Islet precursor cell (in vitro differentiated cells): Measurements from ENCODE around the gene RNF8.

ENCODE experiments used
- DNase-seq: peaks from one replicate; pipeline ENCODE4 v3.0.0-alpha.2; 2018

RNF8 gene

DNA sequence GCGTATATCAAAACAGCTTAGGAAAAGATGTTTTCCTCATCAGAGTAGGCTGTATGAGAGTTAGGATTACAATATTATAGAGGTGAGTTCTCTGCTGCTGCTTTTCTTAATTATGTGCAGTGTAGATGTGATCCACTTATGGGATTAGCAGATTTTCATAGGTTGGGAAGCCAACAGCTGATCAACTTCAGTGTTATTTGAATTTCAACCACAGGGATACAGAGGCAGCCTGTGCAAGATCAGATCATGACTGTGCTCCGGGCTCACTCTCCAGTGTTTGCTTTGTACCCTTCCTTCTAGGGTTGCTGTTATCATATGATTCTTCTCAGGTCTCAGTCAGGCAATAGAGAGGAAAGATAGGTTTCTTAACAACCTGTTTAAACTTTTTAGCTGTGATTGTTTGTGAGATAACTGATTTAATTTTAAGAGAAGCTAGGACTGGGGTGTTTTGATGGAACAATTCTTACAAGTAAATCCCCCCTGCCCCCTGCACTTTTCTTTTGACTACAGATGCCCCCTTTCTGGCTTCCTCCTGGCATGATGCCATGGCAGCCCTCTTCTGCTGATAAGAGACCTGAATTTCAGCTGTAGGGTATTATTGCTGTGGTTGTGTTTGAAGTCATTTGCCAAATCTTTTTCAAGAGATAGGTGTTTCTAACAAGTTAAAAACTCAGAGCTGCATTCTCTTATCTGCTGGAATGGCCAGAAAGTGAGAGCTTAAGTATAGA, 8.5 kb downstream of the RNF8 start:
- no peak for DNase-seq

GRCh38 chr6:37365791-37366190, 12.0 kb downstream of the RNF8 start:
- DNase-seq: no peak

- DNase-seq: no peak
These were observed 13.1 kb downstream of the RNF8 start for GRCh38 chr6:37366910-37367309.

- no peak for DNase-seq
These were observed 15.2 kb downstream of the RNF8 start for GRCh38 chr6:37368961-37369320.

- DNase-seq: no peak
These were observed 15.8 kb downstream of the RNF8 start for GRCh38 chr6:37369321-37370201.

DNA sequence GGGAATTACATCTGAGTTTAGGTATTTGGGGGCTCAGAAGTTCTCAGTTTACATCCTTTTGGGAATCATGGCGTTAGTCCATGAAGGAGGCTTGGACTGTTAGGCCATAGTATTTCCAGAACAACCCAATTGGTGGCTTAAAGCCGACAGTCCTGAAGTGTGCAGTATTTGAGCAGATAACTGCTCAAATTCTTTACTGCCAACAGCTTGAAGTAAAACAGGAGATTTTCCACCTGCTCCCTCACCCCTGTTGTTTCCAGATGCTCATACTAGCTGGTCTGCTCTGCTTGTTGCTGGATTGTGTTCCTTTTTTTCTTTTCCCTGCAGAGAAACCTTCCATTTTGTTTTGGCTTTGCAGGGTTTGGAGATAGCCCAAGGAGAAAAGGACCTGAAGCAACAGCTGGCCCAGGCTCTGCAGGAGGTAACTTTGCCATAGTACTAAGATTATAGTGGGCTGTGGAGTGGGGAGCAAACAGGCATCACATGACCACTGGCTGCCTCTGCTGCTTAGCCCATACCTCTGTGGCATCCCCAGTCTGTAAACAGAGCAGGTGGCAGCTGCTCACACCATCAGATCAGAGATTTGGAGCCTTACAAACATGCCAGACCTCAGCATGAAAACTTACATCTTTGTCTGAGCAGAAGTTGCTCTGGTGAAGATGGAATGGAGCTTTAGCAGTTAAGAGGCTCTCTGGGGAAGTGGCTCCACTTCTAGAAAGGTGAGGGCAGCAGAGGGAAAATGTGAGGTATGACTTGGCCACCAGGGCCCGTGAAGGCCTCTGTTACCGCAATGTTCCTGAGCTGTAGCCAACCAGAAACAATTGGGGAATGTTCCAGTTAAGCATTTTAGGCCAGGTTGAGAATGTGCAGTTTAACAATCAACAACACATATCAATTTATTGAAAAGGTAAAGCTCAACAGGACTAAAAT, 17.6 kb downstream of the RNF8 start:
- no peak for DNase-seq

DNA sequence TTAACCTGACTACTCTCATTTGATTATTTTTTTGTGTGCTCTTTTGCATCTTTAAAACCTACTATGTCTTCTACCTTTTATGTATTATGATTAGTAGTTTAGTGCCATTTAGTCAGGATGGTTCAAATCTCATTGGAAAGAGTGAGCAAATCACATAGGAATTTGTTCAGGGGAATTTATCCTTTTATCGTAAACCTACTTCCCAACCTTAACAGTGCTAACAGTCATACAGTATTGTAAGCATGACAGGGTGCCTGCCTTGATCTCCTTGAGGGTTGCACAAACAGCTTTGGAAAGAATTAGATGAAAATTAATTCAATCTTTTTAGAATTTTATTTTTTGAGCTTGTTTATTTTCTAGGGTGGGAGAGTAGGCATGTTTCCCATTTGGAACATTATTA, 18.3 kb downstream of the RNF8 start:
- no peak for DNase-seq

DNA sequence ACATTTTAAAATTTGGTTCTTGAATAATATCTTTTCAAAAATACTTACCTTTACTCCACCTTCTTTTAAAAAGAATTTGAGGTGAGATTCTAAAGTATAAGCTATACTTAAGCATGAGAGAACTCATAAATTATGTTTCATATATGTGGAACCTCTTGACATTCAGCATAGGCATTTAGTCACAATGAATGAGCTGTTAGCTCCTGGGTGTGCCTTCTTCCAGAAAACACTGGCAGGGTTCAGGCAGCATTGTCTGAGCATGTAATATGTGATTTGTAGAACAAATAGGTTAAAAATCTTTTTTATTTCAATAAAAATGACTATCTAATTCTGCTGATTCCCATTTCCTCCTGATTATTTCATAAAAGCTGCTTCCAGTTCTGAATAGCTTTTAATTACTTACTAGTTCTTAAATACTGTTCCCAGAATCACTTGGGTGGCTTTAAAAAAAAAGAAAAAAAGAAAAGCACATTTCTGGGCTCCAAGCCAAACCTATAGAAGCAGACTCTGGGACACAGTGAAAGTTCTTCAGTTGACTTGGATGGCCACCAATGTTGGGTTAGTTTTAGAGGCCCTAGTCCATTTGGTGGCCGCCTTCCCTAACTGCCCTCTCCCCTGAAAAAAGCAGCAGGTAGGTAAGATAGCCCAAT, 20.2 kb downstream of the RNF8 start:
- no peak for DNase-seq

DNA sequence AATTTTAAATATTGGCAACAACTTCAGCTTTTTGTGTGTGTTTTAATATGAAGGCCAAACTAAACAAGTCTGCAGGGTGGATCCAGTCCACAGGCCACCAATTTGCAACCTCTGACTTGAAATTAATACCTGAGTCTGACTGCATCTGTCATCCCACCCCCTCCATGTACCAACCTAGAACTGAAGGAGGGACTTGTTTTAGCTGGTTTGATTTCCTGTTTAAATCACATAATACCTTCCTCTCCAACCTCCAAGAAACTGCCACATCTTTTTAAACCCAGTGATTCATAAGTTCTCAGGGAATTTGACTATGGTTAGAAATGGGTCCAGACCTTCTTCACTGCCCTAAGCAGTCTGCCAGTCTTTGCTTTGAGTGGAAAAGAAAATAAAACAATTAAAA, 21.6 kb downstream of the RNF8 start:
- no peak for DNase-seq

DNA sequence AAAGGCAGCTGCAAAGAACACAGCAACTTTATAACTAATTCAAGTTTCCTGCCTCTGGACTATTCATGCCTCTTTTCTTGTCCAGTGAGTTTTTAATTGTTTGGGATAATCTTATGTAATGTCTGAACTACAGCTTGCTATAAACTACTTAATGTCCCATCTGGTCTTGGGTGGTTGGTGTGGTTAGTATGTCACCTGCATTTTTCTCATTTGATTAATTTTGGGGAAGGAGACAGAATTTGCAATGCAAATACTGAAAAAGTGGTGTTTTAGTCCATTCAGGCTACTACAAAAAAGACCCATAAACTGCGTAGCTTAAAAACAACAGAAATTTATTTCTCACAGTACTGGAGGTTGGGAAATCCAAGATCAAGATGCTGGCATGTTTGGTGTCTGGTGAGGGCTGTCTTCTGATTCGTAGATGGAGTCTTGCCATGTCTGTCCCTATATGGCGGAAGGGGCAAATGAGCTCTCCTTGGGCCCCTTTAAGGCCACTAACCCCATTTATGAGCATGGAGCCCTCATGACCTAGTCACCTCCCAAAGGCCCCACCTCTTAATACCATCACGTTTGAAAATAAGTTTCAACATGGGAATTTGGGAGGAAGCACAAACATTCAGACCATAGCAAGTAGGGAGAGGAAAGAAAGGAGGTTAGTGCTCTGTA, 22.4 kb downstream of the RNF8 start:
- DNase-seq: no peak

- peak; percentile 83 for DNase-seq
These were observed 27.8 kb downstream of the RNF8 start for GRCh38 chr6:37381579-37381978.

DNA sequence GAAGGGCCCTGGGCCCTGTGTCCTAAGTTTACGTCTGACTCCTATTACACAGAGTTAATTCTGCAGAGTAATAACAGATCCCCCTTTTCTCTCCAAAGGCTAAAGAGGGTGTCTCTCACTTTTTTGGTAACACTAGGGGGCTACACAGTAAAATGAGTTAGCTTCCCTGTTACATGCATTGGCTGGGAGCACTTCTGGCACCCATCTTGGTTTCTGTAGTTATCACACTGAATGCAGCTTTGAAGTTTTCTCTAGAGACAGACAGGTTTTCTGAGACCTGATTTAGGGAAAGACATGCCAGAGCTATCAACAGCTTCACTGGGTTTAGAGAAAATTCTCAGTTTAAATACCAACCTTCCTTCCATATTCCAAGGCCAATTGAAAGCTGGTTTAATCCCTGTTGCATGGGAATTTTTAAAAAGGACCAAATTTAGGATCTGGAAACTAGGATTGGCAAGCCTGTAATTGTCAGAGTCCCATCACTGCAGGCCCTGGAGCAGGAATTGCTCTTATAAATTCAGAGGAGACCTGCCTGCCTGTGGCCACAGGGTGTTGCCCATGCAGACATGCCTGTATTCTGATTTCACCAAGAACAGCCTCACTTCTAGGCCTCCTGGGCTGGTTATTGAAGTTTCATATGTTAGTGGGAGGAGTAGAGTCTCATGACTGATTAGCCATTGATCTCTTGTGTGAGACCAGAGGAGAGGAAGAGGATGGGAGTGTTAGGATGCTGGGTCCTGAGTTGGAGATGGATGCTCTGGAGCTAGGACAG, 29.4 kb downstream of the RNF8 start:
- DNase-seq: no peak

- DNase-seq: no peak
These were observed 34.8 kb downstream of the RNF8 start for GRCh38 chr6:37388578-37388977.

DNA sequence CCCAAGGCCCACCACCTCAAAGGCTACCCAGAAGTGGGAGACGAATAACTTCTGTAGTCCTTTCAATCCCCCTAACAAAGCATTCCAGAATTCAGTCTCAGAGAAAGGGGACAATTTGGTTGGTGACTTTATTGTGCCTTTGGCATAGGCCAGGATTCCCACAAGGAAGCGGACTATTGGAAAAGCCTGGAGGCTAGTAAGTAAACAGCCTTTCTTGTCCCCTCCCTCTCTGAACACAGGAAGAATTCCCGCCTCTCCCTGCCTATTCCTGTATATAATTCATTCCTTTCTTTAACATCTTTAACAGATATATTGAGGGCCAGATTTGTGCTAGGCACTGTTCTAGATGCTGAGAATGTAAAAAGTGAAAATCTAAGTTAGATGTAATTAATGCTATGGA, 36.1 kb downstream of the RNF8 start:
- DNase-seq: no peak

DNA sequence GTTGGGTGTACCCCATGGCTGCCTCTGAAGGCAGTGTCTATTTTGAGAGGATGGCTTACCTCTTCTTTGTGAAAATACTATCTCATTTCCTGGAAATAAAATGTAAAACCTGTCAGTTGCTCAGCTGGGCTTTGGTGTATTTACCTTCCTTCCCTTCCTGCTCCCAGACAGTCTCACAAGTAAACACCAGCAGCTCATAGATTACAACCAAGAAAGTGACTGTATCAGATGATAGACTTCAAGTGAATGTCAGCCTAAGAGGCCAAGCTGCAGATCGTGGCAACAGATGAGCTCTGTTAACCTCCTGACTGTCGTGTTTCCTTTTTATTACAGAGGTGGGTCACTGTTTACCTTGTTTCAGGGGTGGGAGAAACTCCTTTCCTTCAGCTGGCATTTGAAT, 37.3 kb downstream of the RNF8 start:
- no peak for DNase-seq

DNA sequence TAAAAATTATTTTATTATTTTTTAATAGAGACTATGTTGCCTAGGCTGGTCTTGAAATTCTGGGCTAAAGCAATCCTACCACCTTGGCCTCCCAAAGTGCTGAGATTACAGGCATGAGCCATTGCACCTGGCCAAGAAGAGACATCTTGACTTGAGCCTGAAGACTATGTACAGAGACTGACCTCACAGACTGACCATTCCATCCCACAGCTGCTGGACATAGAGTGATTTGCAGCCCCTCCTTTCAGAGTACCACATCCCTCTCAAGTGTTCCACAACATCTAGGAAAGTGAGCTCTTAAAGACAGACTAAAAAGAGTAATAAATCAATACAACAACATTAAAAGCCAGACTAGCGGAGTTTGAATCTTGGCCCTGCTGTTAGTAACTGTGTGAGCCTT, 39.0 kb downstream of the RNF8 start:
- no peak for DNase-seq

GRCh38 chr6:37393381-37393929, 39.7 kb downstream of the RNF8 start:
- DNase-seq: no peak

DNA sequence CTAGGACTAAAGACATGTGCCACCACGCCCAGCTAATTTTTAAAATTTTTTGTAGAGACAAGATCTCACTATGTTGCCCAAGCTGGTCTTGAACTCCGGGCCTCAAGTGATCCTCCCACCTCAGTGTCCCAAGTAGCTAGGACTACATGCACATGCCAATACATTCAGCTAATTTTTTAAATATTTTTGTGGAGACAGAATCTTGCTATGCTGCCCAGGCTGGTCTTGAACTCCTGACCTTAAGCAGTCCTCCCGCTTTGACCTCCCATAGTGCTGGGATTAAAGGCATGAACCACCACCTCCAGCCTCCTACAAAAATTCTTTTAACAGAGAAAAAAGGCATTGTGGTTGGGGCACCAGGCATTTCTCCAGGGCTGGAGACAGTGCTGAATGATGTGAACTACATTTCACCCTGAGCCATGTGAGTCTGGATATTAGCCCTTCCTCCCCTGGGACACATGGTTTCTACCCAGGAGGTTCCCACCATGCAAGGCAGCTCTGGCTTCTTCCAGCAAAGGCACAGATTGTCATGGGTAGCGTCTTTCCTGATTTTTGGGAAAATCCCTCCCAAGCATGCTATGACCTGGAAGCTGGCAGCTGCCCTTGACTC, 42.9 kb downstream of the RNF8 start:
- DNase-seq: no peak

DNA sequence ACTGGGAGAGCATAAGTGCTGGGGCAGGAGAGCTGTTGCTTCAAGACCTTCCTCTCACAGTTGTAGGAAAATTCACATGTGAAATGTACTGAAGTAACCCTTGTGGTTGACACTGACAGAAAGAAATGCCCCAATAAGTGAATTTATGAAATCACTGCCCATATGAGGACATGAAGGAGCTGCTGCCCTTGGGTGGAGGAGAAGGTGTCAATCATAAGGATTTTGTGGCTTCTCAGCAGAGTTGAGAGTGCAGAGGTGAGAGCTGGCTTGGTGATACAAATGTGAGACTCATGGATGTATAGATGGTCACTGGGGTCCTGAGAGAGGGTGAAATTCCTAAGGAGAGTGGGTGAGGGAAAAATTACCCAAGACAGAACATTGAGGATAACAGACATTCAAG, 45.3 kb downstream of the RNF8 start:
- DNase-seq: no peak

GRCh38 chr6:37399795-37400490, 46.2 kb downstream of the RNF8 start:
- DNase-seq: no peak
